GM21528 (cell line): ENCODE results near the gene B3GALT5.
"Not testable (repeated sequence)": the region's sequence is repeated elsewhere in the genome, so short reads cannot be mapped to it uniquely, and the experiment has no call there.

Source experiments
- ATAC-seq: cut with Tn5 transposase; IDR thresholded peaks from one replicate; pipeline ENCODE4 v1.9.1; 2021; ENCODE audit warnings: mild to moderate bottlenecking, moderate library complexity; ENCODE audit not compliant: unreplicated experiment, low FRiP score

The B3GALT5 gene

GRCh38 chr21:39686646-39687468 is 74.1 kb downstream of the B3GALT5 start:
- ATAC-seq = no peak

- ATAC-seq = no peak
Observed at GRCh38 chr21:39688010-39688409, 75.3 kb downstream of the B3GALT5 start.

DNA sequence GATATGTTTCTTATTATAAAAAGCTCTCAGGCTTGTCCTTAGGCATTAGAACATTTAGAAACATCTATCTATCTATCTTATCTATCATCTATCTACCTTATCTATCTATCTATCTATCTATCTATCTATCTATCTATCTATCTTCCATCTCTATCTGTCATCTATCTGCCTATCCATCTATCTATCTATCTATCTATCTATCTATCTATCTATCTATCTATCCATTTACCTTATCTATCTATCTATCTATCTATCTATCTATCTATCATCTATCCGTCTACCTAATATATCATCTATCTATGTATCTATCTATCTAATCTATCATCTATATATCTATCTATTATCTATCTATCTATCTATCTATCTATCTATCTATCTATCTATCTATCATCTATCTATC is 77.1 kb downstream of the B3GALT5 start:
- not testable (repeated sequence) for ATAC-seq

- ATAC-seq = no peak
Observed at GRCh38 chr21:39690454-39690853, 77.7 kb downstream of the B3GALT5 start.

- no peak for ATAC-seq
Observed at GRCh38 chr21:39694750-39695149, 82.0 kb downstream of the B3GALT5 start.

DNA sequence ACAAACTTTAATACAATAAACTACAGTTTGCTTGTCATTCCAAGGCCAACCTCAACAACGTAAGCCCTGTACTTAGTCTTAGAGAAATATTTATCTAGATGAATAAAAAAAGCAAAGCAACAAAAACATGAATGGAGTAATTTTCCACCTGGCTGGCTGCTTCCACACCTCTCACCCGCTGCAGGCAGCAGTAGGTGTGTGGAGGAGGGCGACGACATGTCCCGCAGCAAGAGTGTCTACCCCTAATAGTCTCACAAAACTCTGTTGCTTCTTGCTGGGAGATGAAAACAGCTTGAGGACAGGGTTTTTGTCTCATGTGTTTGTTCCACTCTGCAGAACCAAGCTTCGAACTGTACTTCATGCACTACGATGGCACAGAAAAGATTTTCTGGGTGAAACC is 83.5 kb downstream of the B3GALT5 start:
- ATAC-seq = no peak

- ATAC-seq = no peak
Observed at GRCh38 chr21:39696618-39697017, 83.9 kb downstream of the B3GALT5 start.

DNA sequence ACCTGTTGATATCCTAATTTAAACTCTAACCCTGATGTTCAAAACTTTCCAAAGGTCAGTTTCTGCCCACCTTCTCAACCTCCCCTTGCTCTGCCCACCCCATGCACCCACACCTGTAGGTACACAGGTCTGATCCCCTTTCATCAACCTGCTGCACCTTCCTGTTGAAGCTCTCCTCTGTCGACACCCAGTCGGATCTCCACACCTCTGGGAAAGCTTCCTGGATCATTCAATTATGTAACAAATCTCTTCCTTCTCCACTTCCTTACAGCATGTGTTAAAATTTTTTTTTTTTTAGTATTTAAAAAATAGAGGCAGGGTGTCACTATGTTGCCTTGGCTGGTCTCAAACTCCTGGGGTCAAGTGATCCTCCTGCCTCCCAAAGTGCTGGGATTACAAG is 87.6 kb downstream of the B3GALT5 start:
- no peak for ATAC-seq

DNA sequence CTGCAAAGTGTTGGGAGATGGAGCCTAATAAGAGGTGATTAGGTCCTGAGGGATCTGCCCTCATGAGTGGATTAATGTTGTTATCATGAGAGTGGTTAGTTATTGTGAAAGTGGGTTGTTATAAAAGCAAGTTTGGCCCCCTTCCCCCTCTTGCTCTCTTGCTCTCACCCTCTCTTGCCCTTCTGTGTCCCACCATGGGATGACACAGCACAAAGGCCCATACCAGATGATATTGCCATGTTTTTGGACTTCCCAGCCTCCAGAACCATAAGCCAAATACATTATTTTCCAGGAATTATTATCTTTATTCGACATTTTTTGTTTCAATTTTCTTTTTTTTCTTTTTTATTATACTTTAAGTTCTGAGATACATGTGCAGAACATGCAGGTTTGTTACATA is 90.8 kb downstream of the B3GALT5 start:
- ATAC-seq = no peak

- no peak for ATAC-seq
Observed at GRCh38 chr21:39705849-39706248, 93.1 kb downstream of the B3GALT5 start.

- no peak for ATAC-seq
Observed at GRCh38 chr21:39707316-39707715, 94.6 kb downstream of the B3GALT5 start.

DNA sequence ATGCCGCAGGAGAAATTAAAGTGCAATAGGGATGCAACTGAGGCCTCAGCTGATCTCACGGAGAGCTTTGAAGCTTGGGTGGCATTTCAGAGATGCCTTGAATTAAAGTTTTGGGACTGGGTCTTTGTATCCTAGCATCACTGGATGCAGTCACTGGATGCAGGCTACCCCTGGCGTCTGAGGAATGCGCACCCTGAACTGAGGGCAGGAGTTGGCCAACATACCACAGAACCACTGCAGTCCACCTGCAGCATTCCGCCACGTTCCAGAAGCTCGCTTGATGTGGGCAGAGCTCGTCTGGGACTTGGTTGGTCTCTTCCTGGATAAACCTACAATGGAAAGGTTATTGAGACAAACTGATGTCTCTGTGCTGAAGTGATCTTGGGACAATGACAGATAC is 98.1 kb downstream of the B3GALT5 start:
- ATAC-seq = no peak

- no peak for ATAC-seq
Observed at GRCh38 chr21:39712273-39712672, 99.5 kb downstream of the B3GALT5 start.

DNA sequence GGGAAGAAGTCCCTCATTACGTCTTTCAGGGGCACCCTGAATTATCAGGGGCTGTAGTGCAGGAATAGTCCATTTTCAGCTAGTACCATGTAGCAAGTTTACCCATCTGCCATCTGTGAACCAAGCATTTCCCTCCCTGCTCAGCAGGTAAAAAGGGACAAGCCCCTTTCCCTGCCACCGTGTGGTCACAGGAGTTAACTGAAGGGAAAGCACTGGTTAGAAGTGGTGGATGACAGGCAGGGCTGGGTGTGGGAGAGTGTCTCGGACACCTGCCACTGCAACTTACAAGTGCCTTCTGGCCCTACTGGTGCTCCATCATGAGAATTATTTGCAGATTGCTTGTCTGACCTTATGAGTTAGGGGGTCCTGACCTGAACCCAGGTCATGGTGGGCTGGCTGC is 100.2 kb downstream of the B3GALT5 start:
- no peak for ATAC-seq

DNA sequence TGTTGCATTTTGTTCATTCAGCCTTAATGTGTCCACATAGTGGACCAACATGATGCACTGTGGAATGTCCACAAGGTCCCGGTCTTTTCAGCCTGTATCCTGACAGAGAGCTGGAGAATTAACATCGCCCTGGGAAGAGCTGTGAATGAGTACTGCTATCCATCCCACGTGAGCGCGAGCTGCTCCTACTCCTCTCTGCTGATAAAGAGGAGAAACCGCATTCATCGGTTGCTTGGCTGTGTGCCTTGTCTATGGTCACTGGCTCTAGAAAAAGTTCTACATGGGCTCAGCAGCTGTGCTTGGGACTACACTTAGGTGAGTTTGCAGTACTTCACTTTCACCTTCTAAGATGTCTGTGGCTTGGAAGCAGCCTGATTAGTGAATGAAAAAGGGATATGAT is 101.2 kb downstream of the B3GALT5 start:
- no peak for ATAC-seq

DNA sequence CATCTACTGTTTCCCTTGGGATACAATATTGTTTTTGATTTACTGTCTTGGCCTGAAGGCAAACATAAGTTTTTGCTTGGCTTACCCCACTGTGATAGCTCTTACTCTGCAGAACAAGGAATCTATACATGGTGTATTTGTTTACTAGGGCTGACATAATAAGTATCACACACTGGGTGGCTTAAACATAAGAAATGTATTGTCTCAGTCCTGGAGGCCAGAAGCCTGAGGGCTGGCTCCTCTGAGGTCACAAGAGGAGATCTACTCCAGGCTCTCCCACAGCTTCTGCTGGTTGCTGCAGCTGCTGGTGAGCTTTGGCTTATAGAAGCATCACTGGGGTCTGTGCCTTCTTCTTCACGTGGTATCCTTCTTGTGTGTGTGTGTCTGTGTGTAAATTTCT is 101.6 kb downstream of the B3GALT5 start:
- ATAC-seq = no peak

GRCh38 chr21:39715804-39716397 is 103.2 kb downstream of the B3GALT5 start:
- ATAC-seq = no peak

DNA sequence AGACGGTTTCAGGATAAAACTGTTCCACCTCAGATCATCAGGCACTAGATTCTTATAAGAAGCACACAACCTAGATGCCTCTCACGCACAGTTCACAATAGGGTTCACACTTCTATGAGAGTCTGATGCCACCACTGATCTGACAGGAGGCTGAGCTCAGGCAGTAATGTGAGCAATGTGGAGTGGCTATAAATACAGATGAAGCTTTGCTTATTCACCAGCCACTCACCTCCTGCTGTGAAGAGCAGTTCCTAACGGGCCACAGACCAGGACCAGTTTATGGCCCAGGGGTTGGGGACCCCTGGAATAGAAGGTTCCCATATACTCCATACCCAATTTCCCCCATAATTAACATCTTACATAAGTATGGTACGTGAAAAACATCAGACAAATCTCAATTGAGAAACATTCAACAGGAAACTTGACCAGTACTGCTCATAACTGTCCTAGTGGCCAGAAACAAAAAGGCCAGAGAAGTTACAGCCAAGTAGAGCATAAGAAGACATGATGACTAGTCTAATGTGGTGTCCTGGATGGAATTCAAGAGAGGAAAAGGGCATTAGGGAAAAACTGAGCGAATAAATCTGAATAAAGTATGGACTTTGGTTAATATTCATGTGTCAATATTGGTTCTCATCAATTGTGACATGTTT is 107.5 kb downstream of the B3GALT5 start:
- no peak for ATAC-seq

- ATAC-seq = no peak
Observed at GRCh38 chr21:39721885-39722284, 109.1 kb downstream of the B3GALT5 start.
